Activated T-cell treated with anti-CD3 and anti-CD28 coated beads, Interleukin-2, amount 50 U/mL, for 4 hours (primary cell): ENCODE data around the gene TMEM18. TPM values are rescaled to one million over a fixed set of nuclear protein-coding genes. Genes with fewer than 3 reads are reported as not detected.

Experiments
- ATAC-seq, 2 donors: fragments of 200-7000 bp; cut with Tn5 transposase; one replicate each; pipeline ENCODE4 v1.10.0; 2021
- DNase-seq: peaks from one replicate; pipeline ENCODE4 v3.0.0-alpha.2; 2020
- H3K27me3 Mint-ChIP-seq: one replicate; pipeline ENCODE4 v1.8.0; 2021; ENCODE audit warnings: low read depth, mixed read lengths
- H3K36me3 Mint-ChIP-seq: one replicate; pipeline ENCODE4 v1.8.0; 2022; ENCODE audit warnings: mixed read lengths; ENCODE audit not compliant: insufficient read depth
- H3K4me1 Mint-ChIP-seq: one replicate; pipeline ENCODE4 v1.8.0; 2021; ENCODE audit warnings: low read depth, mixed read lengths
- H3K4me3 Mint-ChIP-seq: one replicate; pipeline ENCODE4 v1.8.0; 2021; ENCODE audit warnings: mild to moderate bottlenecking, moderate library complexity, mixed read lengths
- H3K9me3 Mint-ChIP-seq: one replicate; pipeline ENCODE4 v1.8.0; 2021; ENCODE audit warnings: mixed read lengths
- total RNA-seq, 3 donors: library from RNA; stranded (reverse); gene quantifications; one replicate each; pipeline ENCODE4 v1.2.1, GENCODE V29; 2021

TMEM18 gene
- total RNA-seq, 3 donors from 2014 or later, result 29.2 to 33.2 (median 29.3) TPM

- Mint-ChIP-seq H3K4me1 (no peaks in the 10 kb centered on the region), H3K27me3 (peaks cover 7% of the 10 kb centered on the region), H3K4me3 (no peak overlapping the region)
Measured at GRCh38 chr2:647003-647560, 30.1 kb downstream of the TMEM18 start.

GRCh38 chr2:644871-645270 is 32.3 kb downstream of the TMEM18 start:
- Mint-ChIP-seq H3K27me3 (peaks cover 7% of the 10 kb centered on the region), H3K36me3 (no peaks in the 10 kb centered on the region), H3K4me1 (no peaks in the 10 kb centered on the region), H3K4me3 (no peak overlapping the region), H3K9me3 (no peaks in the 10 kb centered on the region)
- no peak for DNase-seq
- ATAC-seq, result no peak

More at GRCh38 chr2:647003-647560, 30.1 kb downstream of the TMEM18 start:
- no peaks in the 10 kb centered on the region for H3K36me3 Mint-ChIP-seq
- H3K9me3 Mint-ChIP-seq, result no peaks in the 10 kb centered on the region
- ATAC-seq (no peak), DNase-seq (no peak)

- H3K27me3 Mint-ChIP-seq, result peaks cover 7% of the 10 kb centered on the region
- no peak for ATAC-seq
Measured at GRCh38 chr2:643761-644160, 33.4 kb downstream of the TMEM18 start.

GRCh38 chr2:643334-643733 is 33.9 kb downstream of the TMEM18 start:
- no peak overlapping the region for H3K4me3 Mint-ChIP-seq
- H3K27me3 Mint-ChIP-seq, result peaks cover 7% of the 10 kb centered on the region
- DNase-seq, result no peak
- no peaks in the 10 kb centered on the region for H3K9me3 Mint-ChIP-seq
- ATAC-seq, result no peak
- H3K36me3 Mint-ChIP-seq, result no peaks in the 10 kb centered on the region
- no peaks in the 10 kb centered on the region for H3K4me1 Mint-ChIP-seq

More at GRCh38 chr2:643761-644160, 33.4 kb downstream of the TMEM18 start:
- no peak for DNase-seq
- no peaks in the 10 kb centered on the region for H3K36me3 Mint-ChIP-seq
- H3K4me1 Mint-ChIP-seq, result no peaks in the 10 kb centered on the region
- no peaks in the 10 kb centered on the region for H3K9me3 Mint-ChIP-seq
- no peak overlapping the region for H3K4me3 Mint-ChIP-seq

GRCh38 chr2:641872-642815 is 35.1 kb downstream of the TMEM18 start:
- no peaks in the 10 kb centered on the region for H3K9me3 Mint-ChIP-seq
- no peak for ATAC-seq
- DNase-seq, result no peak
- peaks cover 7% of the 10 kb centered on the region for H3K27me3 Mint-ChIP-seq
- H3K36me3 Mint-ChIP-seq, result no peaks in the 10 kb centered on the region
- H3K4me3 Mint-ChIP-seq, result no peak overlapping the region
- peaks cover 2% of the 10 kb centered on the region for H3K4me1 Mint-ChIP-seq

GRCh38 chr2:641164-641871 is 35.9 kb downstream of the TMEM18 start:
- peaks cover 9% of the 10 kb centered on the region for H3K27me3 Mint-ChIP-seq
- DNase-seq (no peak), ATAC-seq (no peak)
- H3K4me3 Mint-ChIP-seq, result no peak overlapping the region
- H3K9me3 Mint-ChIP-seq, result no peaks in the 10 kb centered on the region
- peaks cover 5% of the 10 kb centered on the region for H3K4me1 Mint-ChIP-seq
- H3K36me3 Mint-ChIP-seq, result no peaks in the 10 kb centered on the region

- ATAC-seq, result no peak
- Mint-ChIP-seq H3K36me3 (no peaks in the 10 kb centered on the region), H3K4me3 (no peak overlapping the region), H3K27me3 (peaks cover 7% of the 10 kb centered on the region), H3K4me1 (peaks cover 5% of the 10 kb centered on the region), H3K9me3 (no peaks in the 10 kb centered on the region)
- no peak for DNase-seq
Measured at GRCh38 chr2:639703-640102, 37.5 kb downstream of the TMEM18 start.

GRCh38 chr2:637804-638203 is 39.4 kb downstream of the TMEM18 start:
- peaks cover 4% of the 10 kb centered on the region for H3K27me3 Mint-ChIP-seq
- DNase-seq (no peak), ATAC-seq (no peak)
- no peaks in the 10 kb centered on the region for H3K9me3 Mint-ChIP-seq
- no peaks in the 10 kb centered on the region for H3K36me3 Mint-ChIP-seq
- no peak overlapping the region for H3K4me3 Mint-ChIP-seq
- peaks cover 5% of the 10 kb centered on the region for H3K4me1 Mint-ChIP-seq

GRCh38 chr2:637406-637776 is 39.8 kb downstream of the TMEM18 start:
- Mint-ChIP-seq H3K4me1 (peaks cover 5% of the 10 kb centered on the region), H3K27me3 (peaks cover 4% of the 10 kb centered on the region), H3K9me3 (no peaks in the 10 kb centered on the region), H3K36me3 (no peaks in the 10 kb centered on the region), H3K4me3 (peak overlapping the region; percentile 74)
- ATAC-seq, result no peak
- DNase-seq, result no peak

GRCh38 chr2:636641-637405 is 40.4 kb downstream of the TMEM18 start:
- Mint-ChIP-seq H3K36me3 (no peaks in the 10 kb centered on the region), H3K4me1 (peaks cover 5% of the 10 kb centered on the region), H3K9me3 (peaks cover under 1% of the 10 kb centered on the region), H3K27me3 (peaks cover 4% of the 10 kb centered on the region), H3K4me3 (peak overlapping the region; percentile 74)
- ATAC-seq, result peak; percentile 78 to 83
- peak; percentile 47 for DNase-seq

GRCh38 chr2:635687-636621 is 41.3 kb downstream of the TMEM18 start:
- no peak overlapping the region for H3K4me3 Mint-ChIP-seq
- peaks cover 3% of the 10 kb centered on the region for H3K9me3 Mint-ChIP-seq

GRCh38 chr2:634636-635388 is 42.4 kb downstream of the TMEM18 start:
- no peak overlapping the region for H3K4me3 Mint-ChIP-seq
- H3K27me3 Mint-ChIP-seq, result peaks cover 4% of the 10 kb centered on the region
- no peak for ATAC-seq
- no peaks in the 10 kb centered on the region for H3K36me3 Mint-ChIP-seq
- H3K4me1 Mint-ChIP-seq, result peaks cover 5% of the 10 kb centered on the region
- H3K9me3 Mint-ChIP-seq, result peaks cover 3% of the 10 kb centered on the region
- DNase-seq, result no peak

More at GRCh38 chr2:635687-636621, 41.3 kb downstream of the TMEM18 start:
- Mint-ChIP-seq H3K4me1 (peaks cover 5% of the 10 kb centered on the region), H3K27me3 (peaks cover 4% of the 10 kb centered on the region), H3K36me3 (no peaks in the 10 kb centered on the region)
- ATAC-seq, result peak in 1 of 2 donors; percentile 27
- DNase-seq, result no peak
